PFSK-1 (cell line): ENCODE measurements around the gene GAMT.

Experiments
- FOXP2 ChIP-seq: optimal IDR thresholded peaks from 2 replicates; pipeline ENCODE3; 2011; ENCODE audit warnings: borderline replicate concordance, control low read depth, inconsistent platforms; ENCODE audit not compliant: insufficient read depth; ENCODE audit errors: extremely low read length, extremely low read depth
- POLR2AphosphoS5 ChIP-seq: IDR thresholded peaks from 2 replicates; pipeline ENCODE4 v1.6.1; 2012; ENCODE audit warnings: low read depth, mild to moderate bottlenecking, control low read depth, low read length, moderate library complexity
- SIN3A ChIP-seq: IDR thresholded peaks from 2 replicates; pipeline ENCODE4 v1.6.1; 2012; ENCODE audit warnings: mild to moderate bottlenecking, low read length, moderate library complexity, borderline replicate concordance; ENCODE audit not compliant: insufficient read depth
- TAF1 ChIP-seq: IDR thresholded peaks from 2 replicates; pipeline ENCODE4 v1.6.1; 2012; ENCODE audit warnings: low read length, control low read depth, borderline replicate concordance; ENCODE audit not compliant: insufficient read depth
- TF ChIP-seq, protein P1 (sequence below), 2 experiments: IDR thresholded peaks; 2 replicates each; pipeline versions ENCODE4 v1.6.1 to v1.8.0; 2011 to 2012; ENCODE audit warnings: low read depth in 2 of 2, low read length in 2 of 2, control low read depth in 1 of 2, inconsistent platforms in 1 of 2, mild to moderate bottlenecking in 1 of 2, moderate library complexity in 1 of 2; ENCODE audit not compliant: insufficient read depth in 1 of 2

DNA sequence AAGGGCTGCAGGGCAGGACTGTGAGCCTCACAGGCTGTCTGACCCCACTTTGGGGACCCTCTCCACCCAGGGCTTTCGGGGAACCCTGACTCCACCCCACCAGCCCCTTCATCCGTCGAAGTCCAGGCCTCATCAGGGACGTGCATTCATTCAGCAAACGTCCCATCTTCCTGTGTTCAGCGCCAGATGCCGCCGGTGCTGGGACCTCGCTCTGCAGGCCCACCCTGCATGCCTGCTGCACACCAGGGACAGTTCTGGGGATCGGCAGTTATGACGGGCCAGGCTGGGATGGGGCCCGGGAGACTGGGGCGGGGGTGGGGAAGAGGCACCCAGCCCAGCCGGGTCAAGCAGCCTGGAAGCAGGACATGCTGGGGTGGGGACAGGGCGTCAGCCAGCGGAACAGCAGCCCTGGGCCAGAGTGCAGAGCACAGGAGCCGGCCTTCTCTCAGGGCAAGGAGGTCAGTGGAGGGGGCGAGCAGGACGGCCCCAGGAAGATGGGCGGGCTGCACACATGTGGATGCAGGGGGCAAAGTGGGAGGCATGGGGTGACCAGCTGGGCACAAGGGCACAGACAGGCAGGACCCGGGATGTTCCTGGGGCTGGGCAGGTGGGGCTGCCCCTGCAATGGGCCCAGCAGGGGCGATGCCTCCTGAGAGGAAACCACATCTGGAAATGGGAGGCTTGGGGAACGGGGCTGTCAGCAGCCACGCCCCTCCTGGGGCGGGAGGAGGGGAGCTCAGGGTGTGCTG, 5.1 kb downstream of the GAMT start:
- TF ChIP-seq, protein P1, sequence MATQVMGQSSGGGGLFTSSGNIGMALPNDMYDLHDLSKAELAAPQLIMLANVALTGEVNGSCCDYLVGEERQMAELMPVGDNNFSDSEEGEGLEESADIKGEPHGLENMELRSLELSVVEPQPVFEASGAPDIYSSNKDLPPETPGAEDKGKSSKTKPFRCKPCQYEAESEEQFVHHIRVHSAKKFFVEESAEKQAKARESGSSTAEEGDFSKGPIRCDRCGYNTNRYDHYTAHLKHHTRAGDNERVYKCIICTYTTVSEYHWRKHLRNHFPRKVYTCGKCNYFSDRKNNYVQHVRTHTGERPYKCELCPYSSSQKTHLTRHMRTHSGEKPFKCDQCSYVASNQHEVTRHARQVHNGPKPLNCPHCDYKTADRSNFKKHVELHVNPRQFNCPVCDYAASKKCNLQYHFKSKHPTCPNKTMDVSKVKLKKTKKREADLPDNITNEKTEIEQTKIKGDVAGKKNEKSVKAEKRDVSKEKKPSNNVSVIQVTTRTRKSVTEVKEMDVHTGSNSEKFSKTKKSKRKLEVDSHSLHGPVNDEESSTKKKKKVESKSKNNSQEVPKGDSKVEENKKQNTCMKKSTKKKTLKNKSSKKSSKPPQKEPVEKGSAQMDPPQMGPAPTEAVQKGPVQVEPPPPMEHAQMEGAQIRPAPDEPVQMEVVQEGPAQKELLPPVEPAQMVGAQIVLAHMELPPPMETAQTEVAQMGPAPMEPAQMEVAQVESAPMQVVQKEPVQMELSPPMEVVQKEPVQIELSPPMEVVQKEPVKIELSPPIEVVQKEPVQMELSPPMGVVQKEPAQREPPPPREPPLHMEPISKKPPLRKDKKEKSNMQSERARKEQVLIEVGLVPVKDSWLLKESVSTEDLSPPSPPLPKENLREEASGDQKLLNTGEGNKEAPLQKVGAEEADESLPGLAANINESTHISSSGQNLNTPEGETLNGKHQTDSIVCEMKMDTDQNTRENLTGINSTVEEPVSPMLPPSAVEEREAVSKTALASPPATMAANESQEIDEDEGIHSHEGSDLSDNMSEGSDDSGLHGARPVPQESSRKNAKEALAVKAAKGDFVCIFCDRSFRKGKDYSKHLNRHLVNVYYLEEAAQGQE (IDR thresholded peaks at IDR 0.05; ENCODE audit: insufficient read depth in 1 of 2, low read depth in 2 of 2, low read length in 2 of 2), result no peak
- TF ChIP-seq POLR2AphosphoS5, result no peak
- 0 out of 2 replicates have a peak, but pooled peaks have one; percentile 24 for TF ChIP-seq SIN3A
- TF ChIP-seq TAF1, result no peak
- TF ChIP-seq FOXP2, result no peak
